CD4-positive, alpha-beta memory T cell (primary cell): ENCODE measurements around the gene ZMYM2. TPM values are rescaled to one million over a fixed set of nuclear protein-coding genes. Genes with fewer than 3 reads are reported as not detected.

Experiments
- CTCF ChIA-PET: fragments of 350-600 bp; sonication (Branson Sonifier 250); formaldehyde crosslinking; loops from one replicate; lab custom pipeline; 2021; ENCODE audit warnings: inconsistent platforms; ENCODE audit not compliant: partially characterized antibody; lab: Charles Lee
- POLR2A ChIA-PET: fragments of 350-600 bp; sonication (Branson Sonifier 250); formaldehyde crosslinking; loops from one replicate; lab custom pipeline; 2021; ENCODE audit not compliant: partially characterized antibody; lab: Charles Lee
- DNase-seq, 5 donors: peaks; one replicate each; pipeline versions ENCODE4 v3.0.0 to v3.0.0-alpha.2; 2020 to 2022; ENCODE audit warnings: mixed read lengths in 1 of 5
- H3K27ac ChIP-seq: one replicate; pipeline ENCODE4 v1.7.0; 2013; ENCODE audit warnings: low read depth, low read length
- H3K27me3 ChIP-seq: 2 replicates; pipeline ENCODE4 v1.7.0; 2013; ENCODE audit warnings: mild to moderate bottlenecking, low read length, moderate library complexity; ENCODE audit not compliant: insufficient read depth
- H3K36me3 ChIP-seq: 2 replicates; pipeline ENCODE4 v1.7.0; 2013; ENCODE audit warnings: mild to moderate bottlenecking, low read length, moderate library complexity; ENCODE audit not compliant: insufficient read depth
- H3K4me1 ChIP-seq: 2 replicates; pipeline ENCODE4 v1.7.0; 2013; ENCODE audit warnings: mild to moderate bottlenecking, low read length, moderate library complexity; ENCODE audit not compliant: insufficient read depth
- H3K4me3 ChIP-seq, 2 donors: one replicate each; pipeline ENCODE4 v1.7.0; 2013; ENCODE audit warnings: low read length in 2 of 2, mild to moderate bottlenecking in 1 of 2
- H3K9me3 ChIP-seq, 2 donors: one replicate each; pipeline ENCODE4 v1.7.0; 2013; ENCODE audit warnings: low read length in 2 of 2, control low read depth in 1 of 2; ENCODE audit not compliant: control insufficient read depth in 1 of 2
- H3K27ac Mint-ChIP-seq, 7 donors: one replicate each; pipeline ENCODE4 v1.8.0; 2020 to 2021; ENCODE audit warnings: mixed read lengths in 7 of 7, mild to moderate bottlenecking in 6 of 7, inconsistent platforms in 3 of 7, moderate library complexity in 3 of 7
- H3K27me3 Mint-ChIP-seq, 2 donors: one replicate each; pipeline ENCODE4 v1.8.0; 2020 to 2021; ENCODE audit warnings: mixed read lengths in 2 of 2
- H3K36me3 Mint-ChIP-seq, 2 donors: one replicate each; pipeline ENCODE4 v1.8.0; 2020 to 2021; ENCODE audit warnings: mixed read lengths in 2 of 2, inconsistent platforms in 1 of 2, mild to moderate bottlenecking in 1 of 2
- H3K4me1 Mint-ChIP-seq, 4 donors: one replicate each; pipeline ENCODE4 v1.8.0; 2020 to 2021; ENCODE audit warnings: mixed read lengths in 4 of 4, mild to moderate bottlenecking in 1 of 4
- H3K4me3 Mint-ChIP-seq, 8 donors: one replicate each; pipeline ENCODE4 v1.8.0; 2020 to 2021; ENCODE audit warnings: mixed read lengths in 8 of 8, mild to moderate bottlenecking in 7 of 8, moderate library complexity in 6 of 8, inconsistent platforms in 3 of 8
- H3K9me3 Mint-ChIP-seq, 8 donors: one replicate each; pipeline ENCODE4 v1.8.0; 2020 to 2021; ENCODE audit warnings: mixed read lengths in 8 of 8, mild to moderate bottlenecking in 5 of 8, inconsistent platforms in 3 of 8, moderate library complexity in 1 of 8
- intact Hi-C: fragments of 100-400 bp; cut with micrococcal nuclease; formaldehyde crosslinking; loops from one replicate; pipeline ENCODE4 v1.15.1; 2023
- polyA plus RNA-seq, 2 donors: library from polyadenylated mRNA; unstranded; fragments of 300-500 nt; fragmentation: Illumina TruSeq; gene quantifications; one replicate each; pipeline ENCODE4 v1.2.3, GENCODE V29; 2021
- total RNA-seq, 2 experiments: library from RNA; stranded (reverse); gene quantifications; one replicate each; pipeline ENCODE4 v1.2.3, GENCODE V29; 2021

ZMYM2 gene
- total and polyA plus RNA-seq, 4 experiments from 2014 or later: 7.9 to 110 (median 59.4) TPM

DNA sequence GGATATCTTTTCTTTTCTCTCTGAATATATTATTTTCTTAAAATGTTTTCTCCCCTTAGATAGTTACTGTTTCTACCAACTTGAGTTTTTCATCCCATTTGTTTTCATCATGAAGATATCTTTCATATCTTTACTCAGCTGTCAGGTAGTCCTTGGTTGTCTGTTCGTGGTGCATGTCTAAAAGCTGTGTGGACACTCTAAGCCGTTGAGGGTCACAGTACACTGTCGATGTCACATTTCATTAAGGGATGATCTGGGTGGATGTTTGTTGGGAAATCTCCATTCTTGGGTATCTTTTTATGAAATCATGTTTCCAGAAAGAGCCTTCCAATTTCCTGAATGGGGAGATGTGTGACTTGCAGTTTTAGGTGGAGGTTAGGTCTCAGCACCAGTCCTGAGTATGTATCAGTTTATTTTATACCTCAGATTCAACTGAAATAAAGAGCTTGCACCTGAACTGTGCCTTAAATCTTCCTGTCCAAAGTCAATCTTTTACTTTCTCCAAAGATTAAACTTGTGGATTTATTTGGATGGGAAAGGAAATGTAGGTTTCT is 23.2 kb downstream of the ZMYM2 start:
- Mint-ChIP-seq H3K9me3 (peaks cover 0 to 19% (median 12%) of the 10 kb centered on the region in 8 donors), H3K36me3 (peaks cover 37 to 48% of the 10 kb centered on the region in 2 donors), H3K27me3 (no peaks in the 10 kb centered on the region), H3K27ac (peak overlapping the region in 2 of 7 donors; percentile 13 to 25), H3K4me1 (peaks cover 22 to 46% (median 27%) of the 10 kb centered on the region in 4 donors), H3K4me3 (no peak overlapping the region)
- DNase-seq: no peak
- H3K4me3 ChIP-seq: no peak overlapping the region
- H3K27ac ChIP-seq: no peak overlapping the region
- ChIA-PET POLR2A (no interaction called here), CTCF (interaction anchor here (0.6 to 0.7 kb wide), 3 partner anchors 9 to 182 kb away, joined by 3 to 4 read pairs (median 3); no protein-coding TSS in a partner anchor)
- H3K4me1 ChIP-seq: peaks cover 19% of the 10 kb centered on the region
- peaks cover 7% of the 10 kb centered on the region for H3K36me3 ChIP-seq
- H3K27me3 ChIP-seq: no peaks in the 10 kb centered on the region
- peaks cover 0 to 8% of the 10 kb centered on the region in 2 donors for H3K9me3 ChIP-seq
- intact Hi-C loops: no loop called here

DNA sequence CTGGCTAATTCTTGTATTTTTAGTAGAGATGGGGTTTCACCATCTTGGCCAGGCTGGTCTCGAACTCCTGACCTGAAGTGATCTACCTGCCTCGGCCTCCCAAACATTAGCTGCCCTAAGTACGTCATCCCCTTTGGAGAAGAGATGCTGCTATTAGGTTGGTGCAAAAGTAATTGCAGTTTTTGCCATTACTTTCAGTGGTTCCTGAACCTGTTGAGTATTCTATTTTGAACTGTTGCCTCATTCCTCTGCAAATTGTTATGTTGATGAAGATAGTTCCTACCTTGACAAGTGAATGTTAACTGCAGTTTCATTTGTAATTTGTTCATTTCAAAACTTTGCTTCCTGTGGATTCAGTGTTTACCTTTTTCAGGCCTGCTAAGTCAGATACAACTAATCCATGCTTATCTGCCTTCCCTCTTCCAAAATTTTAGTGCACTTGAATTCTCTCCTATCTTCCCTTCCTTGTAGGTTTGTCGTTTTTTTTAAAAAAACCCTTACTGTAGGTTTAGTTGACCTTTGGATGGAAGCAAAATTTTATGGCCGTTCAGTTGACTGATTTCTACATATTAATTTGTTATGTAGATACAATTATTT is 24.0 kb downstream of the ZMYM2 start:
- peaks cover 29 to 40% of the 10 kb centered on the region in 2 donors for H3K36me3 Mint-ChIP-seq
- H3K27ac Mint-ChIP-seq: peak overlapping the region in 1 of 7 donors; percentile 13
- H3K27ac ChIP-seq: no peak overlapping the region
- intact Hi-C loops: no loop called here
- no peak for DNase-seq
- H3K4me1 ChIP-seq: peaks cover 19% of the 10 kb centered on the region
- CTCF ChIA-PET: interaction anchor here (0.7 kb wide), 1 partner anchor 10 kb away, joined by 4 read pairs; no protein-coding TSS in a partner anchor
- peaks cover 21 to 50% (median 27%) of the 10 kb centered on the region in 4 donors for H3K4me1 Mint-ChIP-seq
- peaks cover 0 to 14% (median 11%) of the 10 kb centered on the region in 8 donors for H3K9me3 Mint-ChIP-seq
- H3K27me3 Mint-ChIP-seq: no peaks in the 10 kb centered on the region
- H3K27me3 ChIP-seq: no peaks in the 10 kb centered on the region
- POLR2A ChIA-PET: no interaction called here
- peak overlapping the region in 1 of 8 donors; percentile 22 for H3K4me3 Mint-ChIP-seq
- peaks cover 7% of the 10 kb centered on the region for H3K36me3 ChIP-seq
- H3K4me3 ChIP-seq: no peak overlapping the region
- H3K9me3 ChIP-seq: peaks cover 0 to 8% of the 10 kb centered on the region in 2 donors

DNA sequence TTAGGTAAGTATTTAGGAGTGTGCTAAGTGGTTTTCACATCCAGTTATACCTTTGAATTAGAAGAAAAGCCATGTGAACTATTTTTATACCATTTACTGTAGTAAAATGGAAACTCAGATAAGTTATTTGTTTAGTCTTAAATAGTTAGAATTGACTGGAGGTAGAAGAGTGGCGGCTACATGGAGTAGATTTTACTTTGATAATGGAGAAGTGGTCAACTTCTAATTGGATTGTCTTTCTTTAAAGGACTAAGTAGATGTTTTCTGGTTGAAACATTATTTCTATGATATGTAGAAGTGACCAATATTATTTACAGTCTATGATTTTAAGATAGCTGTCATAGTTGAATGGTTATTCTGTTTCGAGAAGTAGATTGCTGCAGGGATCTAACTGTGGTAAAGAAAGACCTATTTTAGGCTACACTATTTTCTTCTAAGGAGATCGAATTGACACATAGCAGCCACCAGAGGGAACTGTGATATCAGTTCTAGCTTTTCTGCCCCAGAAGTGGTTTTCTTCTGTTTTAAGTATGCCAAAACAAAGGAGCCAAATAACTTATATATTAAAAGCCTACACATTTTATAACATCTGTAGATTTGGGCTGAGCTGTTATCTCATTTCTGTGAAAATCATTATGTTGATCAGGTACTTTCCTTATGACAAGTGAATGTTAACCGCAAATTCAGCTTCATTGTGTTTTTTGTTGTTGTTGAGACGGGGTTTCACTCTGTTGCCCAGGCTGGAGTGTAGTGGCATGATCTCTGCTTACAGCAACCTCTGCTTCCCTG is 26.1 kb downstream of the ZMYM2 start:
- Histone ChIP-seq H3K36me3 (peaks cover 4% of the 10 kb centered on the region), H3K4me1 (peaks cover 29% of the 10 kb centered on the region), H3K9me3 (no peaks in the 10 kb centered on the region), H3K27me3 (no peaks in the 10 kb centered on the region), H3K4me3 (no peak overlapping the region), H3K27ac (peak overlapping the region; percentile 3)
- Mint-ChIP-seq H3K9me3 (peaks cover 0 to 3% (median 0%) of the 10 kb centered on the region in 8 donors), H3K4me3 (peak overlapping the region in 3 of 8 donors; percentile 5 to 20 (median 9)), H3K4me1 (peaks cover 24 to 59% (median 35%) of the 10 kb centered on the region in 4 donors), H3K36me3 (peaks cover 13 to 40% of the 10 kb centered on the region in 2 donors), H3K27ac (peak overlapping the region; percentile 9 to 83 (median 62)), H3K27me3 (no peaks in the 10 kb centered on the region)
- POLR2A ChIA-PET: interaction anchor here (0.6 to 1.3 kb wide), 3 partner anchors 25 to 176 kb away, joined by 3 to 5 read pairs (median 3); partner anchors contain the start of gene GJA3
- CTCF ChIA-PET: interaction anchor here (0.8 to 2.8 kb wide), 17 partner anchors 11 to 182 kb away, joined by 3 to 15 read pairs (median 5); partner anchors contain the start of gene GJA3
- DNase-seq: peak; percentile 20 to 58 (median 27)
- intact Hi-C loops: loop anchor here (1.0 kb wide), 1 partner anchor 179 kb away; no protein-coding TSS in a partner anchor

DNA sequence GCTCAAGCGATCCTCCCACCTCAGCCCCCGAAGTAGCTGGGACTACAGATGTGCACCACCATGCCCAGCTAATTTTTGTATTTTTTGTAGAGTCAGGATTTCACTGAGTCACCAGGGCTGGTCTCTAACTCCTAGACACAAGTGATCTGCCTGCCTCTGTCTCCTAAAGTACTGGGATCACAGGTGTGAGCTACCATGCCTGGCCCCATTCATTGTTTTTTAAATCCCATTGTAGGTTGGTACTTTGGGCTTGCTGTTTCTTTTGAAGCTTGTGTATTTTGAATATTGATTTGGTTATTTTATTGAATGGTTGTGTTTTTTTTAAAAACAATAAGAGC is 26.7 kb downstream of the ZMYM2 start:
- peak overlapping the region; percentile 3 to 83 (median 55) for H3K27ac Mint-ChIP-seq
- peaks cover 30 to 64% (median 40%) of the 10 kb centered on the region in 4 donors for H3K4me1 Mint-ChIP-seq
- H3K9me3 Mint-ChIP-seq: peaks cover 0 to 3% (median 0%) of the 10 kb centered on the region in 8 donors

DNA sequence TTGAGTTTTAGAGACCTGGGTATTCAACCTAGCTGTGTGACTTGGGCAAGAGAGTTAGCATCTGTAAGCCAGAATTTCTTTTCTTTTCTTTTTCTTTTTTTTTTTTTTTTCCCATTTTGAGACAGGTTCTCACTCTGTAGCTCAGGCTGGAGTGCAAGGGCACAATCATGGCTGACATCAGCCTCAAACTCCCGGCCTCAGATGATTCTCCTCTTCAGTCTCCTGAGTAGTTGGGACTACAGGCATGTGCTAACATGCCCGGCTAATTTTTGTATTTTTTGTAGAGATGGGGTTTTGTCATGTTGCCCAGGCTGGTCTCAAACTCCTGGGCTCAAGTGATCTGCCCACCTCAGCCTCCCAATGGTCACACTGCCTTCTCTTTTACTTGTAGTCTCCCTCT is 33.0 kb downstream of the ZMYM2 start:
- Mint-ChIP-seq H3K36me3 (peaks cover 26 to 44% of the 10 kb centered on the region in 2 donors), H3K4me1 (peaks cover 32 to 64% (median 42%) of the 10 kb centered on the region in 4 donors), H3K4me3 (peak overlapping the region in 1 of 8 donors; percentile 54), H3K9me3 (no peaks in the 10 kb centered on the region), H3K27me3 (no peaks in the 10 kb centered on the region), H3K27ac (peak overlapping the region in 3 of 7 donors; percentile 32 to 74 (median 53))
- no peak overlapping the region for H3K27ac ChIP-seq
- peaks cover 16% of the 10 kb centered on the region for H3K36me3 ChIP-seq
- H3K27me3 ChIP-seq: no peaks in the 10 kb centered on the region
- no peak for DNase-seq
- POLR2A ChIA-PET: interaction anchor here (0.6 kb wide), 1 partner anchor 387 kb away, joined by 3 read pairs; no protein-coding TSS in a partner anchor
- peaks cover 22% of the 10 kb centered on the region for H3K4me1 ChIP-seq
- H3K9me3 ChIP-seq: no peaks in the 10 kb centered on the region
- H3K4me3 ChIP-seq: no peak overlapping the region
- CTCF ChIA-PET: no interaction called here
- intact Hi-C loops: no loop called here

More for the DNA sequence above, 26.7 kb downstream of the ZMYM2 start:
- Histone ChIP-seq H3K4me3 (no peak overlapping the region), H3K9me3 (no peaks in the 10 kb centered on the region), H3K4me1 (peaks cover 35% of the 10 kb centered on the region), H3K27me3 (no peaks in the 10 kb centered on the region), H3K36me3 (peaks cover 4% of the 10 kb centered on the region), H3K27ac (no peak overlapping the region)
- intact Hi-C loops: no loop called here
- Mint-ChIP-seq H3K4me3 (no peak overlapping the region), H3K27me3 (no peaks in the 10 kb centered on the region), H3K36me3 (peaks cover 13 to 41% of the 10 kb centered on the region in 2 donors)
- CTCF ChIA-PET: interaction anchor here (1.0 to 2.8 kb wide), 17 partner anchors 11 to 179 kb away, joined by 3 to 15 read pairs (median 5); partner anchors contain the start of gene GJA3
- POLR2A ChIA-PET: interaction anchor here (0.6 to 1.3 kb wide), 2 partner anchors 25 to 47 kb away, joined by 3 to 5 read pairs; no protein-coding TSS in a partner anchor
- DNase-seq: no peak

DNA sequence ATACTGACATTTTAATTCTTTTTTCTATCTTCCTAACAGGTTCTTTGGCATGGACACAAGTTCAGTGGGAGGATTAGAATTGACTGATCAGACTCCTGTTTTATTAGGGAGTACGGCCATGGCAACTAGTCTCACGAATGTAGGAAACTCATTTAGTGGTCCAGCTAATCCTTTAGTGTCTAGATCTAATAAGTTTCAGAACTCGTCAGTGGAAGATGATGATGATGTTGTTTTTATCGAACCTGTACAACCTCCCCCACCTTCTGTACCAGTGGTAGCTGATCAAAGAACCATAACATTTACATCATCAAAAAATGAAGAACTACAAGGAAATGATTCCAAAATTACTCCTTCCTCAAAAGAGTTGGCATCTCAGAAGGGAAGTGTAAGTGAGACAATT is 34.5 kb downstream of the ZMYM2 start:
- H3K27ac Mint-ChIP-seq: peak overlapping the region in 2 of 7 donors; percentile 6 to 42
- Histone ChIP-seq H3K9me3 (no peaks in the 10 kb centered on the region), H3K36me3 (peaks cover 16% of the 10 kb centered on the region), H3K27me3 (no peaks in the 10 kb centered on the region), H3K27ac (no peak overlapping the region), H3K4me3 (no peak overlapping the region), H3K4me1 (peaks cover 22% of the 10 kb centered on the region)
- no peaks in the 10 kb centered on the region for H3K9me3 Mint-ChIP-seq
- POLR2A ChIA-PET: no interaction called here
- H3K4me3 Mint-ChIP-seq: no peak overlapping the region
- peaks cover 37 to 69% (median 50%) of the 10 kb centered on the region in 4 donors for H3K4me1 Mint-ChIP-seq
- H3K27me3 Mint-ChIP-seq: no peaks in the 10 kb centered on the region
- CTCF ChIA-PET: no interaction called here
- H3K36me3 Mint-ChIP-seq: peaks cover 30 to 52% of the 10 kb centered on the region in 2 donors
- no peak for DNase-seq
- intact Hi-C loops: no loop called here
